ENCODE measurements around the gene SDK1.

The SDK1 gene

GRCh38 chr7:4175346-4175973 is 874.4 kb downstream of the SDK1 start:
- H4K20me1 ChIP-seq (ENCODE audit: control insufficient read depth, insufficient read depth, low read depth, low read length): no peaks in the 10 kb centered on the region
- H3K79me2 ChIP-seq (ENCODE audit: control insufficient read depth, low read length): no peaks in the 10 kb centered on the region
- no peak overlapping the region for H3K27ac ChIP-seq (ENCODE audit: low read depth, low read length)
- TF ChIP-seq, protein P1, sequence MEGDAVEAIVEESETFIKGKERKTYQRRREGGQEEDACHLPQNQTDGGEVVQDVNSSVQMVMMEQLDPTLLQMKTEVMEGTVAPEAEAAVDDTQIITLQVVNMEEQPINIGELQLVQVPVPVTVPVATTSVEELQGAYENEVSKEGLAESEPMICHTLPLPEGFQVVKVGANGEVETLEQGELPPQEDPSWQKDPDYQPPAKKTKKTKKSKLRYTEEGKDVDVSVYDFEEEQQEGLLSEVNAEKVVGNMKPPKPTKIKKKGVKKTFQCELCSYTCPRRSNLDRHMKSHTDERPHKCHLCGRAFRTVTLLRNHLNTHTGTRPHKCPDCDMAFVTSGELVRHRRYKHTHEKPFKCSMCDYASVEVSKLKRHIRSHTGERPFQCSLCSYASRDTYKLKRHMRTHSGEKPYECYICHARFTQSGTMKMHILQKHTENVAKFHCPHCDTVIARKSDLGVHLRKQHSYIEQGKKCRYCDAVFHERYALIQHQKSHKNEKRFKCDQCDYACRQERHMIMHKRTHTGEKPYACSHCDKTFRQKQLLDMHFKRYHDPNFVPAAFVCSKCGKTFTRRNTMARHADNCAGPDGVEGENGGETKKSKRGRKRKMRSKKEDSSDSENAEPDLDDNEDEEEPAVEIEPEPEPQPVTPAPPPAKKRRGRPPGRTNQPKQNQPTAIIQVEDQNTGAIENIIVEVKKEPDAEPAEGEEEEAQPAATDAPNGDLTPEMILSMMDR (IDR thresholded peaks at IDR 0.05; ENCODE audit: low read depth, low read length, poor library complexity, severe bottlenecking): no peak
- TF ChIP-seq EZH2phosphoT487 (IDR thresholded peaks at IDR 0.05; ENCODE audit: borderline replicate concordance, low read length): no peak
- no peaks in the 10 kb centered on the region for H3K4me1 ChIP-seq (ENCODE audit: control insufficient read depth, low read length)
- H3K36me3 ChIP-seq (ENCODE audit: control insufficient read depth, low read length): no peaks in the 10 kb centered on the region
- peaks cover 68% of the 10 kb centered on the region for H3K9me3 ChIP-seq (ENCODE audit: control insufficient read depth, insufficient read depth, low read length)
- H3K9me2 ChIP-seq (replicated peaks; ENCODE audit: control insufficient read depth, low read length): no peaks in the 10 kb centered on the region
- no peak overlapping the region for H3K4me2 ChIP-seq (ENCODE audit: low read length)
- H3F3A ChIP-seq (ENCODE audit: control insufficient read depth, insufficient read depth): no peaks in the 10 kb centered on the region
- H3K4me3 ChIP-seq (ENCODE audit: low read length): no peak overlapping the region
- no peaks in the 10 kb centered on the region for H3K27me3 ChIP-seq (ENCODE audit: control insufficient read depth, low read length)

- Histone ChIP-seq H3K4me2 (ENCODE audit: low read length) (no peak overlapping the region), H3K27me3 (ENCODE audit: control insufficient read depth, low read length) (no peaks in the 10 kb centered on the region), H3F3A (ENCODE audit: control insufficient read depth, insufficient read depth) (no peaks in the 10 kb centered on the region), H3K79me2 (ENCODE audit: control insufficient read depth, low read length) (no peaks in the 10 kb centered on the region), H3K4me3 (ENCODE audit: low read length) (no peak overlapping the region), H3K9me2 (replicated peaks; ENCODE audit: control insufficient read depth, low read length) (no peaks in the 10 kb centered on the region), H4K20me1 (ENCODE audit: control insufficient read depth, insufficient read depth, low read depth, low read length) (no peaks in the 10 kb centered on the region), H3K4me1 (ENCODE audit: control insufficient read depth, low read length) (no peaks in the 10 kb centered on the region), H3K27ac (ENCODE audit: low read depth, low read length) (no peak overlapping the region), H3K36me3 (ENCODE audit: control insufficient read depth, low read length) (no peaks in the 10 kb centered on the region), H3K9me3 (ENCODE audit: control insufficient read depth, insufficient read depth, low read length) (peaks cover 70% of the 10 kb centered on the region)
- TF ChIP-seq, protein P1 (IDR thresholded peaks at IDR 0.05; ENCODE audit: low read depth, low read length, poor library complexity, severe bottlenecking): no peak
Measured at GRCh38 chr7:4177001-4177400, 875.9 kb downstream of the SDK1 start.

- Histone ChIP-seq H3K79me2 (ENCODE audit: control insufficient read depth, low read length) (no peaks in the 10 kb centered on the region), H3K27me3 (ENCODE audit: control insufficient read depth, low read length) (no peaks in the 10 kb centered on the region), H3F3A (ENCODE audit: control insufficient read depth, insufficient read depth) (no peaks in the 10 kb centered on the region), H3K36me3 (ENCODE audit: control insufficient read depth, low read length) (no peaks in the 10 kb centered on the region), H3K4me2 (ENCODE audit: low read length) (no peak overlapping the region), H3K4me3 (ENCODE audit: low read length) (no peak overlapping the region), H3K4me1 (ENCODE audit: control insufficient read depth, low read length) (no peaks in the 10 kb centered on the region), H3K9me2 (replicated peaks; ENCODE audit: control insufficient read depth, low read length) (no peaks in the 10 kb centered on the region), H3K9me3 (ENCODE audit: control insufficient read depth, insufficient read depth, low read length) (peaks cover 69% of the 10 kb centered on the region; the same call in 1 of the 2 replicates), H3K27ac (ENCODE audit: low read depth, low read length) (no peak overlapping the region), H4K20me1 (ENCODE audit: control insufficient read depth, insufficient read depth, low read depth, low read length) (no peaks in the 10 kb centered on the region)
- TF ChIP-seq EZH2phosphoT487 (IDR thresholded peaks at IDR 0.05; ENCODE audit: borderline replicate concordance, low read length): no peak
- TF ChIP-seq, protein P1 (IDR thresholded peaks at IDR 0.05; ENCODE audit: low read depth, low read length, poor library complexity, severe bottlenecking): no peak
Measured at GRCh38 chr7:4178416-4178815, 877.4 kb downstream of the SDK1 start.

Data from DOHH2 (cell line).